H9 (cell line): ENCODE results near the gene CKS2. TPM values are rescaled to one million over a fixed set of nuclear protein-coding genes. Genes with fewer than 3 reads are reported as not detected.

Source experiments
- DNase-seq: peaks from one replicate; pipeline ENCODE4 v3.0.0-alpha.2; 2017
- H2AFZ ChIP-seq: one replicate; pipeline ENCODE4 v1.6.1; 2013; ENCODE audit warnings: mild to moderate bottlenecking, low read length, control low read depth, moderate library complexity
- H2AK5ac ChIP-seq: 2 replicates; pipeline ENCODE4 v1.6.1; 2013; ENCODE audit warnings: low read length, control low read depth, mixed read lengths; ENCODE audit not compliant: insufficient read length
- H2BK120ac ChIP-seq: one replicate; pipeline ENCODE4 v1.6.1; 2013; ENCODE audit warnings: low read depth, mild to moderate bottlenecking, low read length, control low read depth, inconsistent platforms; ENCODE audit not compliant: poor library complexity, severe bottlenecking
- H2BK12ac ChIP-seq: 2 replicates; pipeline ENCODE4 v1.6.1; 2013; ENCODE audit warnings: low read length, control low read depth, mixed read lengths, low read depth; ENCODE audit not compliant: insufficient read length
- H2BK15ac ChIP-seq: 2 replicates; pipeline ENCODE4 v1.6.1; 2013; ENCODE audit warnings: low read depth, low read length, control low read depth
- H2BK20ac ChIP-seq: one replicate; pipeline ENCODE4 v1.6.1; 2013; ENCODE audit warnings: low read depth, mild to moderate bottlenecking, low read length, control low read depth, inconsistent platforms; ENCODE audit not compliant: poor library complexity, severe bottlenecking
- H2BK5ac ChIP-seq: 2 replicates; pipeline ENCODE4 v1.6.1; 2013; ENCODE audit warnings: low read length, control low read depth, mixed read lengths; ENCODE audit not compliant: insufficient read length
- H3K14ac ChIP-seq: 2 replicates; pipeline ENCODE4 v1.6.1; 2013; ENCODE audit warnings: low read length, control low read depth; ENCODE audit not compliant: insufficient read depth
- H3K18ac ChIP-seq: 2 replicates; pipeline ENCODE4 v1.6.1; 2013; ENCODE audit warnings: low read depth, mild to moderate bottlenecking, mixed read lengths, low read length, control low read depth; ENCODE audit not compliant: insufficient read length
- H3K23ac ChIP-seq: 2 replicates; pipeline ENCODE4 v1.6.1; 2013; ENCODE audit warnings: low read length, control low read depth, mixed read lengths, low read depth; ENCODE audit not compliant: insufficient read length
- H3K23me2 ChIP-seq: 2 replicates; pipeline ENCODE4 v1.6.1; 2013; ENCODE audit warnings: low read depth, mild to moderate bottlenecking, mixed read lengths, low read length, control low read depth; ENCODE audit not compliant: insufficient read length, poor library complexity, severe bottlenecking
- H3K27ac ChIP-seq: 2 replicates; pipeline ENCODE4 v1.5.1; 2013; ENCODE audit warnings: low read length, control low read depth, mixed read lengths, low read depth; ENCODE audit not compliant: insufficient read length
- H3K27me3 ChIP-seq: 2 replicates; pipeline ENCODE4 v1.6.1; 2013; ENCODE audit warnings: low read length, control low read depth, inconsistent platforms; ENCODE audit not compliant: insufficient read depth
- H3K4ac ChIP-seq: 2 replicates; pipeline ENCODE4 v1.6.1; 2013; ENCODE audit warnings: low read depth, mild to moderate bottlenecking, control low read depth, inconsistent platforms, low read length, moderate library complexity
- H3K4me1 ChIP-seq: 2 replicates; pipeline ENCODE4 v1.6.1; 2013; ENCODE audit warnings: low read length, control low read depth, inconsistent platforms; ENCODE audit not compliant: insufficient read depth
- H3K4me2 ChIP-seq: 2 replicates; pipeline ENCODE4 v1.6.1; 2013; ENCODE audit warnings: low read length, control low read depth, mixed read lengths; ENCODE audit not compliant: insufficient read length, insufficient read depth
- H3K56ac ChIP-seq: 2 replicates; pipeline ENCODE4 v1.6.1; 2013; ENCODE audit warnings: low read depth, mild to moderate bottlenecking, mixed read lengths, low read length, control low read depth; ENCODE audit not compliant: insufficient read length
- H3K79me1 ChIP-seq: 2 replicates; pipeline ENCODE4 v1.6.1; 2013; ENCODE audit warnings: low read depth, mild to moderate bottlenecking, moderate library complexity, low read length, control low read depth, inconsistent platforms; ENCODE audit not compliant: insufficient read depth, poor library complexity, severe bottlenecking
- H3K79me2 ChIP-seq: 2 replicates; pipeline ENCODE4 v1.6.1; 2013; ENCODE audit warnings: low read length, control low read depth, inconsistent platforms; ENCODE audit not compliant: insufficient read depth
- H3K9ac ChIP-seq: 2 replicates; pipeline ENCODE4 v1.6.1; 2013; ENCODE audit warnings: low read length, control low read depth, mixed read lengths; ENCODE audit not compliant: insufficient read length; ENCODE audit errors: extremely low read depth
- H3K9me3 ChIP-seq: one replicate; pipeline ENCODE4 v1.6.1; 2013; ENCODE audit warnings: low read depth, low read length, inconsistent platforms; ENCODE audit not compliant: control insufficient read depth
- H3T11ph ChIP-seq: one replicate; pipeline ENCODE4 v1.6.1; 2013; ENCODE audit warnings: mild to moderate bottlenecking, low read length, control low read depth, inconsistent platforms
- H4K20me1 ChIP-seq: one replicate; pipeline ENCODE4 v1.6.1; 2013; ENCODE audit not compliant: control insufficient read depth, insufficient read length, insufficient read depth
- H4K5ac ChIP-seq: 2 replicates; pipeline ENCODE4 v1.6.1; 2013; ENCODE audit warnings: low read depth, mild to moderate bottlenecking, mixed read lengths, low read length, control low read depth; ENCODE audit not compliant: insufficient read length
- H4K8ac ChIP-seq: replicated peaks from 2 replicates; pipeline ENCODE4 v1.6.1; 2013; ENCODE audit warnings: low read length, control low read depth, mixed read lengths, low read depth; ENCODE audit not compliant: insufficient read length
- H4K91ac ChIP-seq: 2 replicates; pipeline ENCODE4 v1.6.1; 2013; ENCODE audit warnings: low read depth, mild to moderate bottlenecking, moderate library complexity, mixed read lengths, low read length, control low read depth; ENCODE audit not compliant: insufficient read length
- H3K27ac Mint-ChIP-seq, 3 experiments: 2 replicates in 2 of 3; 3 replicates in 1 of 3; pipeline ENCODE4 v1.8.0; 2020 to 2021; ENCODE audit warnings: mixed read lengths in 3 of 3, mild to moderate bottlenecking in 1 of 3, moderate library complexity in 1 of 3
- H3K27me3 Mint-ChIP-seq: 2 replicates; pipeline ENCODE4 v1.8.0; 2021; ENCODE audit warnings: low read depth, mild to moderate bottlenecking, moderate library complexity, mixed read lengths
- H3K36me3 Mint-ChIP-seq, 3 experiments: 2 replicates in 2 of 3; 3 replicates in 1 of 3; pipeline ENCODE4 v1.8.0; 2020 to 2021; ENCODE audit warnings: low read depth in 3 of 3, mixed read lengths in 3 of 3; ENCODE audit not compliant: insufficient read depth in 1 of 3
- H3K4me1 Mint-ChIP-seq, 2 experiments: 2 replicates each; pipeline ENCODE4 v1.8.0; 2020; ENCODE audit warnings: mixed read lengths in 2 of 2
- H3K4me3 Mint-ChIP-seq, 2 experiments: 2 replicates in 1 of 2; 3 replicates in 1 of 2; pipeline ENCODE4 v1.8.0; 2020 to 2021; ENCODE audit warnings: mild to moderate bottlenecking in 2 of 2, mixed read lengths in 2 of 2, moderate library complexity in 1 of 2
- H3K9me3 Mint-ChIP-seq, 2 experiments: 2 replicates in 1 of 2; 3 replicates in 1 of 2; pipeline ENCODE4 v1.8.0; 2020; ENCODE audit warnings: mild to moderate bottlenecking in 2 of 2, mixed read lengths in 2 of 2, moderate library complexity in 1 of 2
- WGBS: extraction: QIAGEN DNeasy Blood & Tissue Kit; methylation state at CpG from one replicate; pipeline ENCODE4 v1.1.7; 2013; ENCODE audit warnings: missing lambda C conversion rate, low lambda C conversion rate, mixed read lengths; ENCODE audit not compliant: insufficient read length; ENCODE audit errors: extremely low coverage; 5-methylcytosine and 5-hydroxymethylcytosine counted together
- total RNA-seq: library from RNA; stranded (reverse); gene quantifications from 2 replicates; pipeline ENCODE4 v1.2.1, GENCODE V29; 2021
- TF ChIP-seq, protein P1 (sequence below): fragments of 200-600 bp; sonication (generic); conservative IDR thresholded peaks from 3 replicates; pipeline ENCODE4 v1.8.0; 2021; ENCODE audit warnings: antibody characterized with exemption, mild to moderate bottlenecking

The CKS2 gene
- total RNA-seq, 1 experiment from 2014 or later = 211 TPM

DNA sequence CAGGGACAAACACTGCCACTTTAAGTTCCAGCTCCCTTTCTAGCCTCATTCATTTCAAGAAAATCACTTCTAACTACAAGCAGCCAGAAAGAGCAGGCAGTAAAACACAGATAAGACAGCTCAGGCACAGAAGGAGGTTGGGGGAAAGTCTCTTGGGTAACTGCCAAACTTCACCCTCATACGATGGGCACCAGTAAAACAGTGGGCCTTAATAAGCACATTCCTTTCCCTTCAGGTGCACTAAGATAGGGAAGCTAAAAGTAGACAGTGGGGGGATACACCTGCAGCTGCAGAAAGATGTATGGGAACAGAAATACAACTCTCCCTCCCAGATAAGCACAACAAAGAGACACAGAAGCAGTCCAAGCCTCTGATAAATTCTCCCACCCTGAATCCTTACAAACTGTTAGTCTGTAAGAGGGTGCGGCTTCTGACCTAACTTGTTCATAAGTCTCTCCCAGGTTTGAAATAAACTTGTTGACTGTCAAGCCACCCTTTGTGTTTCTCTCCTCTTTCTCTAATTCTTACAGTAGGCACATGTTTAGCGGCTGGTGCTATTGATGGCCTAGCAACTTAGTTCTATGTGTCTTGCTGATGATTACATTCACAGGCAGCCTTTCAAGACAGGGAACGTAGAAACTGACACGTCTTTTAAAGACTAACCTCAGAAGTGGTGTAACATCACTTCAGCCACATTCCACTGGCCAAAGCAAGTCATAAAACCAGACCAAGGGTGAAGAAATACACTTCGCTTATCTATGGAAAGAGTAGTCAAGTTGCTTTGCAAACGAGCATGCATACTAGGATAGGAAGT lies 6.8 kb upstream of the CKS2 start:
- Histone ChIP-seq H2BK120ac (no peak overlapping the region), H2BK5ac (no peak overlapping the region), H3K9me3 (peaks cover 5% of the 10 kb centered on the region), H3K18ac (no peak overlapping the region), H3K27me3 (no peaks in the 10 kb centered on the region), H4K5ac (no peak overlapping the region), H4K8ac (no peak overlapping the region), H3K56ac (no peak overlapping the region), H2AK5ac (no peak overlapping the region), H3K23ac (no peak overlapping the region), H3K4me2 (no peak overlapping the region), H3K27ac (no peak overlapping the region), H3K79me1 (no peaks in the 10 kb centered on the region), H2BK20ac (no peak overlapping the region), H3K4me1 (no peaks in the 10 kb centered on the region), H3K79me2 (no peaks in the 10 kb centered on the region), H3K23me2 (no peaks in the 10 kb centered on the region), H3K4ac (no peak overlapping the region), H2BK12ac (no peak overlapping the region), H3K9ac (no peak overlapping the region), H3K14ac (no peak overlapping the region), H4K20me1 (no peaks in the 10 kb centered on the region), H3T11ph (no peak overlapping the region), H4K91ac (no peak overlapping the region), H2AFZ (no peak overlapping the region), H2BK15ac (no peak overlapping the region)
- H3K27ac Mint-ChIP-seq = no peak overlapping the region
- WGBS = no CpG with 5 or more reads among the region's 7 CpGs
- DNase-seq = no peak
- no peak overlapping the region; a peak in 1 of 5 replicates for H3K4me3 Mint-ChIP-seq
- H3K36me3 Mint-ChIP-seq = peaks cover 2 to 16% (median 4%) of the 10 kb centered on the region in 3 experiments; a peak in 5 of 7 replicates
- TF ChIP-seq, protein P1, sequence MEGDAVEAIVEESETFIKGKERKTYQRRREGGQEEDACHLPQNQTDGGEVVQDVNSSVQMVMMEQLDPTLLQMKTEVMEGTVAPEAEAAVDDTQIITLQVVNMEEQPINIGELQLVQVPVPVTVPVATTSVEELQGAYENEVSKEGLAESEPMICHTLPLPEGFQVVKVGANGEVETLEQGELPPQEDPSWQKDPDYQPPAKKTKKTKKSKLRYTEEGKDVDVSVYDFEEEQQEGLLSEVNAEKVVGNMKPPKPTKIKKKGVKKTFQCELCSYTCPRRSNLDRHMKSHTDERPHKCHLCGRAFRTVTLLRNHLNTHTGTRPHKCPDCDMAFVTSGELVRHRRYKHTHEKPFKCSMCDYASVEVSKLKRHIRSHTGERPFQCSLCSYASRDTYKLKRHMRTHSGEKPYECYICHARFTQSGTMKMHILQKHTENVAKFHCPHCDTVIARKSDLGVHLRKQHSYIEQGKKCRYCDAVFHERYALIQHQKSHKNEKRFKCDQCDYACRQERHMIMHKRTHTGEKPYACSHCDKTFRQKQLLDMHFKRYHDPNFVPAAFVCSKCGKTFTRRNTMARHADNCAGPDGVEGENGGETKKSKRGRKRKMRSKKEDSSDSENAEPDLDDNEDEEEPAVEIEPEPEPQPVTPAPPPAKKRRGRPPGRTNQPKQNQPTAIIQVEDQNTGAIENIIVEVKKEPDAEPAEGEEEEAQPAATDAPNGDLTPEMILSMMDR = no peak
- H3K4me1 Mint-ChIP-seq = peaks cover 0 to 1% of the 10 kb centered on the region in 2 experiments; a peak in 3 of 4 replicates
- H3K27me3 Mint-ChIP-seq = no peaks in the 10 kb centered on the region
- peaks cover 0 to 2% of the 10 kb centered on the region in 2 experiments; a peak in 2 of 5 replicates for H3K9me3 Mint-ChIP-seq
